Chondrocyte (in vitro differentiated cells): Measurements from ENCODE around the gene ARMC9. TPM values are rescaled to one million over a fixed set of nuclear protein-coding genes. Genes with fewer than 3 reads are reported as not detected.

Experiments
- DNase-seq: peaks from one replicate; pipeline ENCODE4 v3.0.0; 2021; ENCODE audit warnings: mixed read lengths, low spot score
- H3K27ac Mint-ChIP-seq: one replicate; pipeline ENCODE4 v1.8.0; 2021; ENCODE audit warnings: mild to moderate bottlenecking, moderate library complexity, mixed read lengths; ENCODE audit not compliant: unreplicated experiment
- H3K27me3 Mint-ChIP-seq: 2 replicates; pipeline ENCODE4 v1.8.0; 2021; ENCODE audit warnings: low read depth, mixed read lengths
- H3K36me3 Mint-ChIP-seq: 2 replicates; pipeline ENCODE4 v1.8.0; 2021; ENCODE audit warnings: low read depth, mixed read lengths
- H3K4me1 Mint-ChIP-seq: 2 replicates; pipeline ENCODE4 v1.8.0; 2021; ENCODE audit warnings: low read depth, mild to moderate bottlenecking, mixed read lengths
- H3K4me3 Mint-ChIP-seq: one replicate; pipeline ENCODE4 v1.8.0; 2021; ENCODE audit warnings: mild to moderate bottlenecking, moderate library complexity, mixed read lengths; ENCODE audit not compliant: unreplicated experiment
- H3K9me3 Mint-ChIP-seq: 2 replicates; pipeline ENCODE4 v1.8.0; 2021; ENCODE audit warnings: low read depth, mixed read lengths
- CTCF ChIP-seq: fragments of 200-600 bp; sonication (generic); IDR thresholded peaks from 2 replicates; pipeline ENCODE4 v1.5.0; 2021; ENCODE audit warnings: antibody characterized with exemption, mild to moderate bottlenecking, moderate library complexity
- total RNA-seq: library from RNA; stranded (reverse); gene quantifications from 3 replicates; pipeline ENCODE4 v1.2.1, GENCODE V29; 2021

The ARMC9 gene
- total RNA-seq, 1 donor from 2014 or later: 188 TPM

DNA sequence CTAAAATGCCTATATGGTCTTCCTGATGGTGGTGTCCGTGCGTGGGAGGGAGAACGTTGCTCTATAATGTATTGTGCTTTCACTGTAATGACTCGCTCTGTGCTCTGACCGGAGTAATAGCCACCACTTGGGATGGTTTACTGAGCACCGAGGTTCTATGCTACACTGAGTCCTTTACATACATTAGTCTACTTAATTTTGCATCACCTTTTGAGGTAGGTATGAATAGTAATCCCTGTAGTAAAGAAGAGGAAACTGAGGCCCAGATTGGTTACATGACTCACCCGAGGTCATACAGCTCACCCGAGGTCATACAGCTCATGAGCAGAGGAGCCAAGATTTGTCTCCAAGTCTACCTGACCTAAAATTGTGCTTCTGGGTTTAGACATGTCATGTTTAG lies 79.5 kb downstream of the ARMC9 start:
- no peak overlapping the region for H3K4me3 Mint-ChIP-seq
- peaks cover 2% of the 10 kb centered on the region for H3K4me1 Mint-ChIP-seq
- H3K27me3 Mint-ChIP-seq: no peaks in the 10 kb centered on the region
- peaks cover 72% of the 10 kb centered on the region for H3K36me3 Mint-ChIP-seq
- no peak overlapping the region for H3K27ac Mint-ChIP-seq
- DNase-seq: no peak
- no peaks in the 10 kb centered on the region for H3K9me3 Mint-ChIP-seq
- no peak for TF ChIP-seq CTCF

GRCh38 chr2:231278868-231279267 lies 80.4 kb downstream of the ARMC9 start:
- Mint-ChIP-seq H3K4me3 (no peak overlapping the region), H3K4me1 (peaks cover 2% of the 10 kb centered on the region), H3K27ac (no peak overlapping the region), H3K9me3 (no peaks in the 10 kb centered on the region), H3K36me3 (peaks cover 67% of the 10 kb centered on the region), H3K27me3 (no peaks in the 10 kb centered on the region)
- DNase-seq: no peak
- TF ChIP-seq CTCF: no peak

GRCh38 chr2:231280846-231281245 lies 82.4 kb downstream of the ARMC9 start:
- no peaks in the 10 kb centered on the region for H3K27me3 Mint-ChIP-seq
- no peak for DNase-seq
- no peak for TF ChIP-seq CTCF
- H3K9me3 Mint-ChIP-seq: no peaks in the 10 kb centered on the region
- peaks cover 2% of the 10 kb centered on the region for H3K4me1 Mint-ChIP-seq
- H3K4me3 Mint-ChIP-seq: no peak overlapping the region
- peaks cover 67% of the 10 kb centered on the region for H3K36me3 Mint-ChIP-seq
- no peak overlapping the region for H3K27ac Mint-ChIP-seq

GRCh38 chr2:231284296-231284695 lies 85.9 kb downstream of the ARMC9 start:
- no peak overlapping the region for H3K4me3 Mint-ChIP-seq
- H3K27ac Mint-ChIP-seq: peak overlapping the region; percentile 32
- H3K4me1 Mint-ChIP-seq: no peaks in the 10 kb centered on the region
- no peak for DNase-seq
- no peaks in the 10 kb centered on the region for H3K27me3 Mint-ChIP-seq
- H3K9me3 Mint-ChIP-seq: no peaks in the 10 kb centered on the region
- peaks cover 64% of the 10 kb centered on the region for H3K36me3 Mint-ChIP-seq
- no peak for TF ChIP-seq CTCF

GRCh38 chr2:231286964-231287363 lies 88.5 kb downstream of the ARMC9 start:
- peaks cover 52% of the 10 kb centered on the region for H3K36me3 Mint-ChIP-seq
- no peak for TF ChIP-seq CTCF
- H3K4me1 Mint-ChIP-seq: no peaks in the 10 kb centered on the region
- H3K9me3 Mint-ChIP-seq: no peaks in the 10 kb centered on the region
- H3K27ac Mint-ChIP-seq: peak overlapping the region; percentile 22
- no peaks in the 10 kb centered on the region for H3K27me3 Mint-ChIP-seq
- no peak for DNase-seq
- no peak overlapping the region for H3K4me3 Mint-ChIP-seq
